HCT116 (cell line): Measurements from ENCODE around the gene MYO3B. TPM values are rescaled to one million over a fixed set of nuclear protein-coding genes. Genes with fewer than 3 reads are reported as not detected.

Source experiments
- ATAC-seq: fragments of 200-7000 bp; cut with Tn5 transposase; 2 replicates; pipeline ENCODE4 v1.9.1; 2020; ENCODE audit warnings: mild to moderate bottlenecking, moderate library complexity
- BruUV-seq: library from RNA; stranded (reverse); fragments of 400-500 nt; replicated peaks from 2 replicates; lab custom pipeline; 2021; lab: Mats Ljungman, UMichigan
- CTCF ChIA-PET: fragments of 300-600 bp; sonication (Branson Sonifier 250); formaldehyde crosslinking; loops from one replicate; lab custom pipeline; 2021; ENCODE audit warnings: antibody characterized with exemption; lab: Charles Lee
- POLR2A ChIA-PET: fragments of 300-600, 350-600 bp; sonication (Branson Sonifier 250); formaldehyde crosslinking; loops from one replicate; lab custom pipeline; 2021; ENCODE audit warnings: antibody characterized with exemption; lab: Charles Lee
- RAD21 ChIA-PET, 2 experiments: fragments of 300-600 bp; sonication (Branson Sonifier 250); formaldehyde crosslinking; loops; one replicate each; lab custom pipeline; 2023; ENCODE audit warnings: low total read pairs in 2 of 2; ENCODE audit not compliant: uncharacterized antibody in 2 of 2, unreplicated experiment in 2 of 2, low non-redundant PET in 1 of 2; lab: Charles Lee
- DNase-seq: peaks from one replicate; pipeline ENCODE4 v3.0.0-alpha.2; 2010; ENCODE audit warnings: low read depth, low spot score
- H2AFZ ChIP-seq: fragments of 200-600 bp; shearing (Covaris generic), sonication (generic); 2 replicates; pipeline ENCODE4 v1.6.1; 2017; ENCODE audit warnings: low read depth, mixed run types, mixed read lengths, antibody characterized with exemption, low read length; ENCODE audit not compliant: poor library complexity, severe bottlenecking
- H3K27ac ChIP-seq: 2 replicates; pipeline ENCODE4 v1.5.1; 2012; ENCODE audit warnings: low read depth, low read length
- H3K27me3 ChIP-seq: fragments of 200-600 bp; sonication (generic); 2 replicates; pipeline ENCODE4 v1.6.1; 2016; ENCODE audit warnings: mixed run types, low read length, mixed read lengths; ENCODE audit not compliant: insufficient read depth
- H3K36me3 ChIP-seq, 2 experiments: fragments of 200-500 bp in 1 of 2; fragments of 200-600 bp in 1 of 2; sonication (Bioruptor generic) in 1 of 2; sonication (generic) in 1 of 2; 2 replicates each; pipeline versions ENCODE4 v1.5.1 to v1.6.1; 2014 to 2016; ENCODE audit warnings: low read length in 2 of 2, inconsistent platforms in 1 of 2, mixed read lengths in 1 of 2, mixed run types in 1 of 2; ENCODE audit not compliant: insufficient read depth in 2 of 2, control insufficient read depth in 1 of 2
- H3K4me1 ChIP-seq, 2 experiments: fragments of 200-600 bp in 1 of 2; sonication (generic) in 1 of 2; 2 replicates each; pipeline versions ENCODE4 v1.5.1 to v1.6.1; 2012 to 2017; ENCODE audit warnings: low read length in 2 of 2, inconsistent platforms in 1 of 2, mild to moderate bottlenecking in 1 of 2, mixed read lengths in 1 of 2, mixed run types in 1 of 2, moderate library complexity in 1 of 2; ENCODE audit not compliant: insufficient read depth in 2 of 2, control insufficient read depth in 1 of 2
- H3K4me2 ChIP-seq: fragments of 200-600 bp; sonication (generic); 2 replicates; pipeline ENCODE4 v1.6.1; 2017; ENCODE audit warnings: mixed run types, low read length, mixed read lengths
- H3K4me3 ChIP-seq, 2 experiments: fragments of 200-600 bp in 1 of 2; sonication (generic) in 1 of 2; replicated peaks in 1 of 2; 2 replicates each; pipeline ENCODE4 v1.5.1; 2011 to 2016; ENCODE audit warnings: low read length in 2 of 2, control low read depth in 1 of 2, low read depth in 1 of 2, mild to moderate bottlenecking in 1 of 2, mixed read lengths in 1 of 2, mixed run types in 1 of 2
- H3K79me2 ChIP-seq: fragments of 200-600 bp; sonication (generic); 2 replicates; pipeline ENCODE4 v1.6.1; 2017; ENCODE audit warnings: mild to moderate bottlenecking, mixed run types, low read length, moderate library complexity, mixed read lengths; ENCODE audit not compliant: insufficient read depth
- H3K9ac ChIP-seq: fragments of 200-600 bp; sonication (generic); 2 replicates; pipeline ENCODE4 v1.6.1; 2016; ENCODE audit warnings: low read length, mixed read lengths
- H3K9me2 ChIP-seq: fragments of 200-600 bp; sonication (generic), shearing (Covaris generic); 2 replicates; pipeline ENCODE4 v1.6.1; 2017; ENCODE audit warnings: mixed run types, mild to moderate bottlenecking, moderate library complexity; ENCODE audit not compliant: insufficient read depth
- H3K9me3 ChIP-seq, 2 experiments: fragments of 200-500 bp in 1 of 2; fragments of 200-600 bp in 1 of 2; sonication (Bioruptor generic) in 1 of 2; sonication (generic) in 1 of 2; 2 replicates each; pipeline ENCODE4 v1.6.1; 2014 to 2017; ENCODE audit warnings: low read length in 2 of 2, mixed read lengths in 2 of 2, inconsistent platforms in 1 of 2, low read depth in 1 of 2, mild to moderate bottlenecking in 1 of 2, mixed run types in 1 of 2, moderate library complexity in 1 of 2; ENCODE audit not compliant: control insufficient read depth in 1 of 2, insufficient read depth in 1 of 2
- H4K20me1 ChIP-seq: fragments of 200-600 bp; sonication (generic), shearing (Covaris generic); 2 replicates; pipeline ENCODE4 v1.6.1; 2017; ENCODE audit warnings: mixed run types, mild to moderate bottlenecking, moderate library complexity; ENCODE audit not compliant: insufficient read depth
- CEBPB ChIP-seq: IDR thresholded peaks from 2 replicates; pipeline ENCODE4 v1.6.1; 2012; ENCODE audit warnings: low read depth
- ELF1 ChIP-seq: IDR thresholded peaks from 2 replicates; pipeline ENCODE4 v1.6.1; 2012; ENCODE audit warnings: low read depth, borderline replicate concordance
- EZH2 ChIP-seq: fragments of 200-600 bp; sonication (generic); IDR thresholded peaks from 2 replicates; pipeline ENCODE4 v1.6.1; 2017; ENCODE audit warnings: antibody characterized with exemption, mixed run types
- EZH2phosphoT487 ChIP-seq: fragments of 200-600 bp; IDR thresholded peaks from 2 replicates; pipeline ENCODE4 v1.6.1; 2018; ENCODE audit warnings: antibody characterized with exemption, borderline replicate concordance
- FOSL1 ChIP-seq: IDR thresholded peaks from 2 replicates; pipeline ENCODE4 v1.6.1; 2012; ENCODE audit warnings: low read depth
- JUND ChIP-seq: IDR thresholded peaks from 2 replicates; pipeline ENCODE4 v1.6.1; 2012
- POLR2AphosphoS5 ChIP-seq: IDR thresholded peaks from 2 replicates; pipeline ENCODE4 v1.6.1; 2011; ENCODE audit warnings: mild to moderate bottlenecking, low read depth, low read length, moderate library complexity
- RAD21 ChIP-seq: IDR thresholded peaks from 2 replicates; pipeline ENCODE4 v1.6.1; 2012; ENCODE audit warnings: low read depth, mild to moderate bottlenecking
- SIN3A ChIP-seq: IDR thresholded peaks from 2 replicates; pipeline ENCODE4 v1.6.1; 2012; ENCODE audit warnings: low read depth
- SP1 ChIP-seq: IDR thresholded peaks from 2 replicates; pipeline ENCODE4 v1.6.1; 2012; ENCODE audit warnings: low read depth
- SRF ChIP-seq: IDR thresholded peaks from 2 replicates; pipeline ENCODE4 v1.6.1; 2012; ENCODE audit warnings: low read depth
- TCF7L2 ChIP-seq: IDR thresholded peaks from 2 replicates; pipeline ENCODE4 v1.7.0; 2011; ENCODE audit warnings: borderline replicate concordance, inconsistent platforms; ENCODE audit not compliant: insufficient read depth, insufficient read length; ENCODE audit errors: extremely low read depth
- ZFX ChIP-seq: fragments of 450-650 bp; IDR thresholded peaks from 2 replicates; pipeline ENCODE4 v1.6.1; 2017
- ZNF274 ChIP-seq: fragments of 200-500 bp; sonication (Bioruptor generic); IDR thresholded peaks from 2 replicates; pipeline ENCODE4 v1.6.1; 2014; ENCODE audit warnings: mild to moderate bottlenecking, low read depth, low read length, inconsistent platforms
- intact Hi-C: fragments of 100-400 bp; cut with micrococcal nuclease; formaldehyde crosslinking; loops from 2 replicates; pipeline ENCODE4 v1.10.0; 2022
- total RNA-seq: library from RNA; stranded (reverse); gene quantifications from one replicate; pipeline ENCODE4 v1.2.1, GENCODE V29; 2021; ENCODE audit not compliant: unreplicated experiment
- TF ChIP-seq, protein P1 (sequence below): IDR thresholded peaks from 2 replicates; pipeline ENCODE4 v1.6.1; 2011; ENCODE audit warnings: mild to moderate bottlenecking, low read length, moderate library complexity; ENCODE audit not compliant: insufficient replicate concordance; ENCODE audit errors: extremely low read depth
- TF ChIP-seq, protein P2 (sequence below): IDR thresholded peaks from 2 replicates; pipeline ENCODE4 v1.6.1; 2012
- TF ChIP-seq, protein P3 (sequence below): IDR thresholded peaks from 2 replicates; pipeline ENCODE4 v1.6.1; 2012
- TF ChIP-seq, protein P4 (sequence below): IDR thresholded peaks from 2 replicates; pipeline ENCODE4 v1.6.1; 2012; ENCODE audit warnings: low read depth
- TF ChIP-seq, protein P5 (sequence below), 3 experiments: fragments of 200-600 bp in 1 of 3; sonication (generic) in 1 of 3; IDR thresholded peaks in 2 of 3; conservative IDR thresholded peaks in 1 of 3; 2 replicates each; pipeline ENCODE4 v1.5.1; 2012 to 2017; ENCODE audit warnings: low read depth in 2 of 3, low read length in 2 of 3, antibody characterized with exemption in 1 of 3, borderline replicate concordance in 1 of 3, control low read depth in 1 of 3, mild to moderate bottlenecking in 1 of 3, mixed read lengths in 1 of 3, mixed run types in 1 of 3, moderate library complexity in 1 of 3; ENCODE audit not compliant: insufficient read depth in 1 of 3

Gene MYO3B
- total RNA-seq, 1 experiment from 2014 or later = not detected

DNA sequence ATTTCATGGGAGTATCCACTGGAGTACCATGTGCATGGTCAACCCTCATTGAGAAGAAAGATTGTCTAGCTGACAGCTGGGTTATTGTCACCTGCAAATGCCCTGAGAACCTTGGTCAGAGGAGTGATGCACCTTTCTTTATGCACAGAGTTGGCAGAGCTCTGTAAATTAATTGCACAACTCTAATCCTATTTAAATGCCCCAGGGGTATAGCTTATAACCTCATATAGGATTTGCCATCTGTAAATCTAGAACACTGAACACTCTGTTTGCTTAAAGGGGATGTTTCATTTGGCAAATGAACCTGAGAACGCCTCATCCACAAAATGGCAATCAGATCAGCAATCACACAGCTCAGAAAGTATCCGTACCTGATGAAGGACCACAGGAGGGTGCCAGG is 465.4 kb downstream of the MYO3B start:
- Histone ChIP-seq H3K4me2 (no peak overlapping the region), H3K36me3 (no peaks in the 10 kb centered on the region)
- no peak for DNase-seq
- TF ChIP-seq, protein P1, sequence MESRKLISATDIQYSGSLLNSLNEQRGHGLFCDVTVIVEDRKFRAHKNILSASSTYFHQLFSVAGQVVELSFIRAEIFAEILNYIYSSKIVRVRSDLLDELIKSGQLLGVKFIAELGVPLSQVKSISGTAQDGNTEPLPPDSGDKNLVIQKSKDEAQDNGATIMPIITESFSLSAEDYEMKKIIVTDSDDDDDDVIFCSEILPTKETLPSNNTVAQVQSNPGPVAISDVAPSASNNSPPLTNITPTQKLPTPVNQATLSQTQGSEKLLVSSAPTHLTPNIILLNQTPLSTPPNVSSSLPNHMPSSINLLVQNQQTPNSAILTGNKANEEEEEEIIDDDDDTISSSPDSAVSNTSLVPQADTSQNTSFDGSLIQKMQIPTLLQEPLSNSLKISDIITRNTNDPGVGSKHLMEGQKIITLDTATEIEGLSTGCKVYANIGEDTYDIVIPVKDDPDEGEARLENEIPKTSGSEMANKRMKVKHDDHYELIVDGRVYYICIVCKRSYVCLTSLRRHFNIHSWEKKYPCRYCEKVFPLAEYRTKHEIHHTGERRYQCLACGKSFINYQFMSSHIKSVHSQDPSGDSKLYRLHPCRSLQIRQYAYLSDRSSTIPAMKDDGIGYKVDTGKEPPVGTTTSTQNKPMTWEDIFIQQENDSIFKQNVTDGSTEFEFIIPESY = no peak
- TF ChIP-seq, protein P2, sequence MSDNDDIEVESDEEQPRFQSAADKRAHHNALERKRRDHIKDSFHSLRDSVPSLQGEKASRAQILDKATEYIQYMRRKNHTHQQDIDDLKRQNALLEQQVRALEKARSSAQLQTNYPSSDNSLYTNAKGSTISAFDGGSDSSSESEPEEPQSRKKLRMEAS = no peak
- no peak for TF ChIP-seq ZNF274
- TF ChIP-seq, protein P3, sequence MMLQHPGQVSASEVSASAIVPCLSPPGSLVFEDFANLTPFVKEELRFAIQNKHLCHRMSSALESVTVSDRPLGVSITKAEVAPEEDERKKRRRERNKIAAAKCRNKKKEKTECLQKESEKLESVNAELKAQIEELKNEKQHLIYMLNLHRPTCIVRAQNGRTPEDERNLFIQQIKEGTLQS = no peak
- TF ChIP-seq JUND = no peak
- no peak for TF ChIP-seq TCF7L2
- TF ChIP-seq, protein P4, sequence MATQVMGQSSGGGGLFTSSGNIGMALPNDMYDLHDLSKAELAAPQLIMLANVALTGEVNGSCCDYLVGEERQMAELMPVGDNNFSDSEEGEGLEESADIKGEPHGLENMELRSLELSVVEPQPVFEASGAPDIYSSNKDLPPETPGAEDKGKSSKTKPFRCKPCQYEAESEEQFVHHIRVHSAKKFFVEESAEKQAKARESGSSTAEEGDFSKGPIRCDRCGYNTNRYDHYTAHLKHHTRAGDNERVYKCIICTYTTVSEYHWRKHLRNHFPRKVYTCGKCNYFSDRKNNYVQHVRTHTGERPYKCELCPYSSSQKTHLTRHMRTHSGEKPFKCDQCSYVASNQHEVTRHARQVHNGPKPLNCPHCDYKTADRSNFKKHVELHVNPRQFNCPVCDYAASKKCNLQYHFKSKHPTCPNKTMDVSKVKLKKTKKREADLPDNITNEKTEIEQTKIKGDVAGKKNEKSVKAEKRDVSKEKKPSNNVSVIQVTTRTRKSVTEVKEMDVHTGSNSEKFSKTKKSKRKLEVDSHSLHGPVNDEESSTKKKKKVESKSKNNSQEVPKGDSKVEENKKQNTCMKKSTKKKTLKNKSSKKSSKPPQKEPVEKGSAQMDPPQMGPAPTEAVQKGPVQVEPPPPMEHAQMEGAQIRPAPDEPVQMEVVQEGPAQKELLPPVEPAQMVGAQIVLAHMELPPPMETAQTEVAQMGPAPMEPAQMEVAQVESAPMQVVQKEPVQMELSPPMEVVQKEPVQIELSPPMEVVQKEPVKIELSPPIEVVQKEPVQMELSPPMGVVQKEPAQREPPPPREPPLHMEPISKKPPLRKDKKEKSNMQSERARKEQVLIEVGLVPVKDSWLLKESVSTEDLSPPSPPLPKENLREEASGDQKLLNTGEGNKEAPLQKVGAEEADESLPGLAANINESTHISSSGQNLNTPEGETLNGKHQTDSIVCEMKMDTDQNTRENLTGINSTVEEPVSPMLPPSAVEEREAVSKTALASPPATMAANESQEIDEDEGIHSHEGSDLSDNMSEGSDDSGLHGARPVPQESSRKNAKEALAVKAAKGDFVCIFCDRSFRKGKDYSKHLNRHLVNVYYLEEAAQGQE = no peak
- TF ChIP-seq FOSL1 = no peak
- TF ChIP-seq CEBPB = no peak
- no peak for TF ChIP-seq ZFX
- no peak for TF ChIP-seq EZH2phosphoT487
- no peak for TF ChIP-seq EZH2
- TF ChIP-seq, protein P5, sequence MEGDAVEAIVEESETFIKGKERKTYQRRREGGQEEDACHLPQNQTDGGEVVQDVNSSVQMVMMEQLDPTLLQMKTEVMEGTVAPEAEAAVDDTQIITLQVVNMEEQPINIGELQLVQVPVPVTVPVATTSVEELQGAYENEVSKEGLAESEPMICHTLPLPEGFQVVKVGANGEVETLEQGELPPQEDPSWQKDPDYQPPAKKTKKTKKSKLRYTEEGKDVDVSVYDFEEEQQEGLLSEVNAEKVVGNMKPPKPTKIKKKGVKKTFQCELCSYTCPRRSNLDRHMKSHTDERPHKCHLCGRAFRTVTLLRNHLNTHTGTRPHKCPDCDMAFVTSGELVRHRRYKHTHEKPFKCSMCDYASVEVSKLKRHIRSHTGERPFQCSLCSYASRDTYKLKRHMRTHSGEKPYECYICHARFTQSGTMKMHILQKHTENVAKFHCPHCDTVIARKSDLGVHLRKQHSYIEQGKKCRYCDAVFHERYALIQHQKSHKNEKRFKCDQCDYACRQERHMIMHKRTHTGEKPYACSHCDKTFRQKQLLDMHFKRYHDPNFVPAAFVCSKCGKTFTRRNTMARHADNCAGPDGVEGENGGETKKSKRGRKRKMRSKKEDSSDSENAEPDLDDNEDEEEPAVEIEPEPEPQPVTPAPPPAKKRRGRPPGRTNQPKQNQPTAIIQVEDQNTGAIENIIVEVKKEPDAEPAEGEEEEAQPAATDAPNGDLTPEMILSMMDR (IDR thresholded peaks at IDR 0.05 in 2 of 3, conservative IDR thresholded peaks at IDR 0.05 in 1 of 3; ENCODE audit: borderline replicate concordance in 1 of 3, insufficient read depth in 1 of 3, low read depth in 2 of 3, low read length in 2 of 3) = no peak
- TF ChIP-seq SIN3A = no peak
- TF ChIP-seq SP1 = no peak
- TF ChIP-seq SRF = no peak
- no peak for TF ChIP-seq ELF1
- no peak for TF ChIP-seq RAD21
- TF ChIP-seq POLR2AphosphoS5 = no peak
- TF ChIP-seq, all 23 proteins: peak for 0
- Histone ChIP-seq H3K4me3 (no peak overlapping the region), H2AFZ (no peak overlapping the region), H3K9me3 (no peaks in the 10 kb centered on the region), H3K9ac (no peak overlapping the region), H3K27me3 (no peaks in the 10 kb centered on the region), H3K79me2 (no peaks in the 10 kb centered on the region), H3K9me2 (no peaks in the 10 kb centered on the region), H3K27ac (no peak overlapping the region), H4K20me1 (no peaks in the 10 kb centered on the region), H3K4me1 (no peaks in the 10 kb centered on the region)
- BruUV-seq = no TSS peak
- POLR2A ChIA-PET = no interaction called here
- intact Hi-C loops = no loop called here
- CTCF ChIA-PET = no interaction called here
- RAD21 ChIA-PET = no interaction called here
- no peak for ATAC-seq
